Measurements from ENCODE around the gene FMN1.

GRCh38 chr15:32952901-32953532 lies 241.5 kb downstream of the FMN1 start:
- no peak for TF ChIP-seq CTCF (IDR thresholded peaks at IDR 0.05 in 8 of 11, conservative IDR thresholded peaks at IDR 0.05 in 3 of 11)
- no peak for TF ChIP-seq POLR2A (IDR thresholded peaks at IDR 0.05)
